ENCODE measurements around the gene LEMD2. TPM values are rescaled to one million over a fixed set of nuclear protein-coding genes. Genes with fewer than 3 reads are reported as not detected.

The LEMD2 gene
- total RNA-seq, 3 donors from 2014 or later, result 42.2 to 69.1 (median 59.0) TPM

- no peak overlapping the region for H3K4me3 ChIP-seq
- no peak overlapping the region for H3K27ac ChIP-seq
- no peaks in the 10 kb centered on the region for H3K36me3 ChIP-seq
- no peaks in the 10 kb centered on the region for H3K9me3 ChIP-seq
- TF ChIP-seq POLR2AphosphoS5 (IDR thresholded peaks at IDR 0.05), result no peak
- no peak for TF ChIP-seq POLR2A (IDR thresholded peaks at IDR 0.05)
- intact Hi-C loops (cut with DNase I; ENCODE audit: low total_unique reads), result no loop called here
- H3K4me1 ChIP-seq, result no peaks in the 10 kb centered on the region
- no peak for DNase-seq (ENCODE audit: low spot score in 2 of 2)
- H3K27me3 ChIP-seq, result no peaks in the 10 kb centered on the region
Observed at GRCh38 chr6:33822575-33823395, 33.9 kb upstream of the LEMD2 start.

- H3K36me3 ChIP-seq, result no peaks in the 10 kb centered on the region
- H3K9me3 ChIP-seq, result no peaks in the 10 kb centered on the region
- TF ChIP-seq POLR2A (IDR thresholded peaks at IDR 0.05) (no peak), CTCF (IDR thresholded peaks at IDR 0.05) (no peak), POLR2AphosphoS5 (IDR thresholded peaks at IDR 0.05) (no peak)
- H3K27me3 ChIP-seq, result no peaks in the 10 kb centered on the region
- no peaks in the 10 kb centered on the region for H3K4me1 ChIP-seq
- DNase-seq (ENCODE audit: low spot score in 2 of 2), result no peak
- intact Hi-C loops (cut with DNase I; ENCODE audit: low total_unique reads), result no loop called here
- H3K4me3 ChIP-seq, result no peak overlapping the region
- no peak overlapping the region for H3K27ac ChIP-seq
Observed at GRCh38 chr6:33820784-33821520, 32.0 kb upstream of the LEMD2 start.

GRCh38 chr6:33820243-33820642 is 31.3 kb upstream of the LEMD2 start:
- no peaks in the 10 kb centered on the region for H3K4me1 ChIP-seq
- H3K36me3 ChIP-seq, result no peaks in the 10 kb centered on the region
- H3K4me3 ChIP-seq, result no peak overlapping the region
- H3K27me3 ChIP-seq, result no peaks in the 10 kb centered on the region
- no peaks in the 10 kb centered on the region for H3K9me3 ChIP-seq
- intact Hi-C loops (cut with DNase I; ENCODE audit: low total_unique reads), result no loop called here
- TF ChIP-seq POLR2A (IDR thresholded peaks at IDR 0.05) (no peak), CTCF (IDR thresholded peaks at IDR 0.05) (no peak), POLR2AphosphoS5 (IDR thresholded peaks at IDR 0.05) (no peak)
- no peak overlapping the region for H3K27ac ChIP-seq
- no peak for DNase-seq (ENCODE audit: low spot score in 2 of 2)

- no peaks in the 10 kb centered on the region for H3K36me3 ChIP-seq
- no peak for TF ChIP-seq POLR2A (IDR thresholded peaks at IDR 0.05)
- TF ChIP-seq CTCF (IDR thresholded peaks at IDR 0.05), result no peak
- TF ChIP-seq POLR2AphosphoS5 (IDR thresholded peaks at IDR 0.05), result no peak
- no peak for DNase-seq (ENCODE audit: low spot score in 2 of 2)
- peaks cover 0 to 12% of the 10 kb centered on the region in 2 donors for H3K27me3 ChIP-seq
- H3K4me1 ChIP-seq, result no peaks in the 10 kb centered on the region
- no peak overlapping the region for H3K4me3 ChIP-seq
- H3K9me3 ChIP-seq, result no peaks in the 10 kb centered on the region
- H3K27ac ChIP-seq, result no peak overlapping the region
- intact Hi-C loops (cut with DNase I; ENCODE audit: low total_unique reads), result no loop called here
Observed at GRCh38 chr6:33819021-33819420, 30.1 kb upstream of the LEMD2 start.

- Histone ChIP-seq H3K9me3 (no peaks in the 10 kb centered on the region), H3K4me3 (no peak overlapping the region), H3K27ac (no peak overlapping the region), H3K4me1 (no peaks in the 10 kb centered on the region), H3K27me3 (peaks cover 0 to 19% of the 10 kb centered on the region in 2 donors), H3K36me3 (no peaks in the 10 kb centered on the region)
- no peak for DNase-seq (ENCODE audit: low spot score in 2 of 2)
- intact Hi-C loops (cut with DNase I; ENCODE audit: low total_unique reads), result no loop called here
- TF ChIP-seq POLR2A (IDR thresholded peaks at IDR 0.05) (no peak), CTCF (IDR thresholded peaks at IDR 0.05) (no peak), POLR2AphosphoS5 (IDR thresholded peaks at IDR 0.05) (no peak)
Observed at GRCh38 chr6:33818293-33818692, 29.4 kb upstream of the LEMD2 start.
